Measurements from ENCODE around the gene CENPQ. TPM values are rescaled to one million over a fixed set of nuclear protein-coding genes. Genes with fewer than 3 reads are reported as not detected.
A peak's percentile ranks its signal among the peaks of the same experiment; 100 is the strongest.

CENPQ gene
- total RNA-seq, 6 experiments from 2014 or later: 7.2 to 14.3 (median 13.2) TPM

DNA sequence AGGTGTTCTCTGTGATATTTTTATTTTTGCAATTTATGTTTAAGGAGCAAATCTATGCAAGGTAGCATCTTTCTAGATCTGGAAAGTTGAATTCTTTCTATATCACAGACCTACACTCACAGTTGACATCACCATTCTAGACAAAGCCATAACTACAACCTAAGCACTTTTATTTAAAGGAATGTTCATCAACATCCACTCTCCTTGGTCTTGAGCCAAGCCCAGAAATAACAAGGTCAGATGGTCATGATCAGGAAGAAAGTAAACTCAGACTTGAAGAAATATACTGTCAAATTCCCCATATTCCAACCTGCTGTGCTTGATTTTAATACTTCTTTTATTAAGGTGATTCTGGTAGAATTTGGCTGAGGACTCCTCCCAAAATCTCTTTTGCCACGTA is 32.3 kb upstream of the CENPQ start:
- Mint-ChIP-seq H3K4me3 (no peak overlapping the region), H3K36me3 (ENCODE audit: low read depth) (peaks cover 18% of the 10 kb centered on the region), H3K4me1 (ENCODE audit: low read depth) (peaks cover 18% of the 10 kb centered on the region), H3K9me3 (no peaks in the 10 kb centered on the region), H3K27ac (no peak overlapping the region), H3K27me3 (ENCODE audit: insufficient read depth) (no peaks in the 10 kb centered on the region)
- DNase-seq: no peak
- no peak for TF ChIP-seq CTCF (IDR thresholded peaks at IDR 0.05)

GRCh38 chr6:49453221-49453620 is 9.9 kb upstream of the CENPQ start:
- H3K27me3 Mint-ChIP-seq (ENCODE audit: insufficient read depth): peaks cover 2% of the 10 kb centered on the region; the same call in 1 of the 2 replicates
- no peak for DNase-seq
- no peaks in the 10 kb centered on the region; the same call in 1 of the 2 replicates for H3K36me3 Mint-ChIP-seq (ENCODE audit: low read depth)
- H3K4me3 Mint-ChIP-seq: no peak overlapping the region
- H3K9me3 Mint-ChIP-seq: no peaks in the 10 kb centered on the region
- no peak overlapping the region for H3K27ac Mint-ChIP-seq
- peak; percentile 80 for TF ChIP-seq CTCF (IDR thresholded peaks at IDR 0.05)
- peaks cover 14% of the 10 kb centered on the region; the same call in 1 of the 2 replicates for H3K4me1 Mint-ChIP-seq (ENCODE audit: low read depth)

DNA sequence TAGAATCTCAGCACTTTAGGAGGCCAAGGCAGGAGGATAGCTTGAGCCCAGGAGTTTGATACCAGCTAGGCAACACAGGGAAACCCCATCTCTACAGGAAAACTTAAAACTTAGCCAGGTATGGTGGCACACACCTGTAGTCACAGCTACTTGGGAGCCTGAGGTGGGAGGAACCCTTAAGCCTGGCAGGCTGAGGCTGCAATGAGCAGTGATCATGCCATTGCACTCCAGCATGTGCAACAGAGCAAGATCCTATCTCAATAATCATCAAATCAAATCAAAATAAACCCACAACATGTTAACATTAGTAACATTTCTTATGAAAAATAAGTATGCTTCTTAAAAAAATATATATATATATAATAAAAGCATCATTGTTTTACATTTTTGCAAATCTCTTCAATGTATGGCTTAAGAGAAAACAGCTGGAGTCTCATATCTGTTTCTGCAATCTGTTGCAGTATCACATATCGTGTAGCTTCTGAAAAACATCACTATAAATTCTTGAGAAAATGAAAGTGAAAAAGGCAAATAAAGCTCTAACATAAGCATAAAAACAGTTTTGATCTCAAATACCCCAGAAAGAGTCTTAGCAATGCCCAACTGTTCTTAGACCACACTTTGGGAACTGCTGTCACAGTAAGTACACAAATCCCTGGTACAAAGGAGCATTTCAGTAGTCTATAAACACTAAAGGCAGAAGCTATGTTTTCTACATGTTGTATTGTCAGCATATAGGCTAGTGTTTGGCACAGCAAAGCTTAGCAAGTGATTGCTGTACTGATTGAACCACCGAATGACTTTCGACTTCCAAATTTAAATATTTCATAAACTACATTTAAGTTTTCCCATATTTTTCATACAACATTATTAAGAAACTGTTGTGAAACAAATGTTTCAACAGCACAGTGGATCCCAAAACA is 8.1 kb upstream of the CENPQ start:
- H3K36me3 Mint-ChIP-seq (ENCODE audit: low read depth): no peaks in the 10 kb centered on the region; the same call in none of the 2 replicates
- H3K4me3 Mint-ChIP-seq: no peak overlapping the region
- H3K4me1 Mint-ChIP-seq (ENCODE audit: low read depth): peaks cover 15% of the 10 kb centered on the region; the same call in 1 of the 2 replicates

DNA sequence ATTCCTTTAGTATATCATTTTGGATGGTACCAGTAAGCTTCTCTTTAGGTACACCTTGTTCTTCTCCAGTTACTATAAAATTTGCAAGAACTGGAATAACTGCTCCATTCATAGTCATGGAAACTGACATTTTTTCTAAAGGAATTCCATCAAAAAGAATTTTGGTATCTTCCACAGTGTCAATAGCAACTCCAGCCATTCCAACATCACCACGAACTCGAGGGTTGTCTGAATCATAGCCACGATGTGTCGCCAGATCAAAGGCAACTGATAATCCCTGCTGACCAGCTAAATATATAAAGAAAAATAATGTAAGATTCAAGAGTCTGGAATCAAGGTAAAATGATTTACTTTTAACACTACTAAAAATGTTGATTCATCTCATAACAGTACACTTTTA is 5.4 kb upstream of the CENPQ start:
- peaks cover 31% of the 10 kb centered on the region for H3K4me1 Mint-ChIP-seq (ENCODE audit: low read depth)
- peak; percentile 10 for DNase-seq
- H3K9me3 Mint-ChIP-seq: no peaks in the 10 kb centered on the region
- H3K36me3 Mint-ChIP-seq (ENCODE audit: low read depth): peaks cover 3% of the 10 kb centered on the region
- TF ChIP-seq CTCF (IDR thresholded peaks at IDR 0.05): no peak
- no peak overlapping the region for H3K4me3 Mint-ChIP-seq
- H3K27me3 Mint-ChIP-seq (ENCODE audit: insufficient read depth): no peaks in the 10 kb centered on the region
- no peak overlapping the region for H3K27ac Mint-ChIP-seq

More for the DNA sequence above, 8.1 kb upstream of the CENPQ start:
- H3K27ac Mint-ChIP-seq: no peak overlapping the region
- H3K27me3 Mint-ChIP-seq (ENCODE audit: insufficient read depth): 0 out of 2 replicates have a peak, but pooled peaks cover under 1% of the 10 kb centered on the region
- TF ChIP-seq CTCF (IDR thresholded peaks at IDR 0.05): no peak
- H3K9me3 Mint-ChIP-seq: no peaks in the 10 kb centered on the region
- no peak for DNase-seq

DNA sequence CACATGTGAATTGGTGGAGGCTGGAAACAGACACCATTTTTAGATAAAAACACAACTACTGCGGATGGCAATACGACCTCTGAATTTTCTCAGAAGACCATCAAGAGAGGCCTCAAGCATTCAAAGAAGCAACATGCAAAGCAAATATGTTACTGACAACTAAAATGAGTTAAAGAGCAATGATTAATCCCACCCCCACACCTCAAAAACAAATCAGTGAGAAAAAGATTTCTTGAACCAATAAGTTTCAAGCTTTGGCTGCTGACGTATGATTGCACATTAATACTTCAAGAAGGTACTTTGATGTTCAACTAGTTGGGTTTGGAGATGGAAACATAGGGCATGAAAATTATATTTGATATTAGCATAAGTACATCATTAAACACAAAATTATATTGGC is 1.1 kb upstream of the CENPQ start:
- no peak for DNase-seq
- Mint-ChIP-seq H3K36me3 (ENCODE audit: low read depth) (peaks cover 4% of the 10 kb centered on the region), H3K27ac (peak overlapping the region; percentile 93), H3K4me3 (peak overlapping the region; percentile 99), H3K4me1 (ENCODE audit: low read depth) (peaks cover 39% of the 10 kb centered on the region), H3K27me3 (ENCODE audit: insufficient read depth) (peaks cover 2% of the 10 kb centered on the region), H3K9me3 (no peaks in the 10 kb centered on the region)
- no peak for TF ChIP-seq CTCF (IDR thresholded peaks at IDR 0.05)
